HTR-8/SVneo (cell line): ENCODE measurements around the gene RNF135.
"Not testable (repeated sequence)": the region's sequence is repeated elsewhere in the genome, so short reads cannot be mapped to it uniquely, and the experiment has no call there.

Source experiments
- DNase-seq: peaks from one replicate; pipeline ENCODE4 v3.0.0; 2011; ENCODE audit warnings: low spot score, mixed read lengths; ENCODE audit not compliant: insufficient read length
- FAIRE-seq: peaks from 2 replicates; lab custom pipeline; 2011; peaks lifted over from hg19 to GRCh38; lab: Jason Lieb, UNC

The RNF135 gene

GRCh38 chr17:30954046-30954830 lies 16.6 kb upstream of the RNF135 start:
- FAIRE-seq: no peak
- DNase-seq: no peak

GRCh38 chr17:30956764-30957374 lies 14.0 kb upstream of the RNF135 start:
- FAIRE-seq: no peak
- no peak for DNase-seq

- DNase-seq (no peak), FAIRE-seq (no peak)
Measured at GRCh38 chr17:30957741-30958140, 13.1 kb upstream of the RNF135 start.

GRCh38 chr17:30958187-30958586 lies 12.7 kb upstream of the RNF135 start:
- DNase-seq: no peak
- FAIRE-seq: no peak

DNA sequence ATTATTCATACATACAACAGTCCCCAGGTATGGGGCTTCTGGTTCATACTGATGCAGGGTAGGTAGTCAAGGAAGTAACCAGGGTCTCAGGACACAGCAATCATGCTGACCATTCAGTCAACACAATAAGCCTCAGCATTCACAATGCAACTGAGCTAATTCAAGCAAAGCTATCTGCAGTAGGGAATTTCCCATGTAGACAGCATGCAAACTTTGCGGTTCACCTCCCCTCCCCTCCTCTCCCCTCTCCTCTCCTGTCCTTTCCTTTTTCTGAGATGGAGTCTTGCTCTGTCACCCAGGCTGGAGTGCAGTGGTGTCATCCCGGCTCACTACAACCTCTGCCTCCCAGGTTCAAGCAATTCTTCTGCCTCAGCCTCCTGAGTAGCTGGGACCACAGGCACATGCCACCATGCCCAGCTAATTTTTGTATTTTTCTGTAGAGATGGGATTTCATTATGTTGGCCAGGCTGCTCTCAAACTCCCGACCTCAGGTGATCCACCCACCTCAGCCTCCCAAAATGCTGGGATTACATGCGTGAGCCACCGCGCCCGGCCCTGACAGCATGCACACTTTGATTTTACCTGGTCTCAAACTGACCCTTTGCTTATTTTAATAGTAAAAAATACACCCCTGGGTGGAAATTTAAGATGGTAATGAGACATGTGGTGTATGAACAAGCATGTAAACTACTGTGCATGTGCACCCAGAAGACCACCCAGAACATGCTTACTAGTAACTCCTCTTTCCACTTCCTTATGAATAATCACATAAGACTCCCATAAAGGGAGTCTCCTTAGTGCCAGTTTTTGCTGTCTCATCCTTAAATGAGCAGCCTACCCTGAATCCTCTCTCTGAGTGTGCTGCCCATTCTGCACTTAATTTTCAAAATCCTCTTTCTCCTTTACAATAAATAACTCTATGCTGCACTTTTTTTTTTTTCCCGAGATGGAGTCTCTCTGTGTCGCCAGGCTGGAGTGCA lies 9.3 kb upstream of the RNF135 start:
- DNase-seq (no peak), FAIRE-seq (no peak)

- not testable (repeated sequence) for FAIRE-seq, DNase-seq
Measured at GRCh38 chr17:30964312-30964711, 6.5 kb upstream of the RNF135 start.

DNA sequence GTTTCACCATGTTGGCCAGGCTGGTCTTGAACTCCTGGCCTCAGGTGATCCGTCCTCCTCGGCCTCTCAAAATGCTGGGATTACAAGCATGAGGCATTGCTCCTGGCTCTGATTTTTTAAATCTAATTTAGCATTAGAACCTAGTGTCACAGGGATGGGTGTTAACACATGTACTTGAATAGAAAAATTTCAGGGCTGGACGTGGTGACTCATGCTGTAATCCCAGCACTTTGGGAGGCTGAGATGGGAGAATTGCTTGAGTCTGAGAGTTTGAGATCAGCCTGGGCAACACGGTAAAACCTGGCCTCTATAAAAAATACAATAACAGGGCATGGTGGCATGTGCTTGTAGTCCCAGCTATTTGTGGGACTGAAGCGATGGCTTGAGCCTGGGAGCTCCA lies 6.0 kb upstream of the RNF135 start:
- no peak for FAIRE-seq
- DNase-seq: peak; percentile 36

DNA sequence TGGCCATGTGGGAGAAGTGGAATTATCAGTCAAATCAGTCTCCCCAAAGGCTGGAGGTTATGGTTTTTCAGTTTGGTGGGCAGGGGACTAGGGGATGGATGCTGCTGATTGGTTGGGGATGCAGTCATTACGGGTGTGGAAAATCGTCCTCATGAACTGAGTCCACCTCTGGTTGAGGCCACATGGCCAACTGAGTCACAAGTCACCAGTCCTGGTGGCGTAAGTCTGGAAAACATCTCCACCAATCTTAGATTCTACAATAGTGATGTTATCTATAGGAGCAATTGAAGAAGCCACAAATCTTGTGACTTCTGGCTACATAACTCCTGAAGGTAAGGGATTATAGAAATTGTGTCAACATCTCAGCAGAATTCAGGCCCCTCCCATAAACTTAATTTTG lies 5.2 kb upstream of the RNF135 start:
- no peak for DNase-seq
- FAIRE-seq: no peak

DNA sequence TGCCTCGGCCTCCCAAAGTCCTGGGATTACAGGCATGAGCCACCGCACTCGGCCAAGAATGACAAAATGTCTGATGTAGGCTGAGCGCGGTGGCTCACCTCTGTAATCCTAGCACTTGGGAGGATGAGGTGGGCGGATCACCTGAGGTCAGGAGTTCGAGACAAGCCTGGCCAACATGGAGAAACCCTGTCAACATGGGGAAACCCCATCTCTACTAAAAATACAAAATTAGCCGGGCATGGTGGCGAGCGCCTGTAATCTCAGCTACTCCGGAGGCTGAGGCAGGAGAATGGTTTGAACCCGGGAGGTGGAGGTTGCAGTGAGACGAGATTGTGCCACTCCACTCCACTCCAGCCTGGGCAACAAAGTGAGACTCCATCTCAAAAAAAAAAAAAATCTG lies 2.9 kb upstream of the RNF135 start:
- DNase-seq, FAIRE-seq: not testable (repeated sequence)

- DNase-seq (no peak), FAIRE-seq (no peak)
Measured at GRCh38 chr17:30969989-30970830, 629 bp upstream of the RNF135 start.

DNA sequence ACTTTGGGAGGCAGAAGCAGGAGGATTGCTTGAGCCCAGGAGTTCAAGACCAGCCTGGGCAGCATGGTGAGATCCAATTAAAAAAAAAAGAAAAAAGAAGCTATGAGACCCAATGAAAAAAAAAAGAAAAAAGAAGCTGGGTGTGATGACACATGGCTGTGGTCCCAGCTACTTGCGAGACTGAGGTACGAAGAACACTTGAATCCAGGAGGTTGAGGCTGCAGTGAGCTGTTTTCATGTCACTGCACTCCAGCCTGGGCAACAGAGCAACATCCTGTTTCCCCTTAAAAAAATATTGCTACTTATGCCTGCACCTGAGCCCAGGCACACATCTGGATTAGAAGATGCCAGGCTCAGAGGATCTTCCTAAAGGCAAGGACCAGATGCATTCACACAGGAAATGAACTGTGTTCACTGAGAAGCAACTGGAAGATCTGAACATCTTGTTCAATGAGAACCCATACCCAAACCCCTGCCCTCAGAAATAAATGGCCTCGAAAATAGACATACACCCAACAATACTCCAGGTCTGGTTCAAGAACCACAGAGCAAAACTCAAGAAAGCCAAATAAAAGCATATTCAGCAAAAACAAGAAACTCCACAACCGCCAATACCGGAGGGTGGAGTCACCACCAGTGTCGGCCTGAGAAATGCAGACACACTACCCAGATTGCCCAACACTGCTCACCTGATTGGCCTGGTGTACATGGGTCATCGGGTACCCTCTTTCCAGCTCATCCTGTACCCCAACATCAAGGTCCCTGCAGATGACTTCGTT lies 4.4 kb downstream of the RNF135 start:
- FAIRE-seq (no peak), DNase-seq (no peak)

- FAIRE-seq, DNase-seq: not testable (repeated sequence)
Measured at GRCh38 chr17:30979919-30980318, 9.1 kb downstream of the RNF135 start.

DNA sequence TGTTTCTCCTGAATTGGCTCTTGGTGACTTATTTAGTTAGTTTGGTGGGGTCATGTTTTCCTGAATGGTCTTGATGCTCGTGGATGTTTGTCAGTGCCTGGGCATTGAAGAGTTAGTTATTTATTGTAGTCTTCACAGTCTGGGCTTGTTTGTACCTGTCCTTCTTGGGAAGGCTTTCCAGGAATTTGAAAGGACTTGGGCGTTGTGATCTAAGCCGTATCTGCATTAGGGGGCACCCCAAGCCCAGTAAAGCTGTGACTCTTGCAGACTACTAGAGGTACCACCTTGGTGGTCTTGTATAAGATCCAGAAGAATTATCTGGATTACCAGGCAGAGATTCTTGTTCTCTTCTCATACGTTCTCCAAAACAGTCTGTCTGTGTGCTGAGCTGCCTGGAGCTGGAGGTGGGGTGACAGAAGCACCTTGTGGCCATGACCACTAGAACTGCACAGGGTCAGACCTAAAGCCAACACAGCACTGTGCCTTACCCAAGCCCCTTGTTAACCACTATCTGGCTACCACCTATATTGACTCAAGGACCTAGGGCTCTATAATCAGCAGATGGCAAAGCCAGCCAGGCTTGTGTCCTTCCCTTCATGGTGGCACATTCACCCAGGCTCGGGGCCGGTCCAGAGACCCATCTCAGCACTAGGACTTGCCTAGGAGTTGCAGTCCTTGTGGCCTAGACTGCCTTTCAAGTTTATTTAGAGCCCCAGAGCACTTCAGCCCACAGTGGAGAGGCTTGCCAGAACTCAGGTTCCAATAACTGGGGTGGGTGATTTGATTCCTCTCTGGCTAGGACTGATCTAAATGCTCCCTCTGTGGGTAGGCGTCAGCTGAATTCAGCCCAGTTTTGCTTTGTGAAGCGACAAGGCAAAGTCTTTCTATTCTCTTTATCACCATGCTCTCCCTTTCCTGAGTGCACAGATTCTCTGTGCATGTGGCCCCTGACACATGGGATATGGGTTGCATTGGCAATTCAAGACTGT lies 11.0 kb downstream of the RNF135 start:
- no peak for DNase-seq
- no peak for FAIRE-seq

DNA sequence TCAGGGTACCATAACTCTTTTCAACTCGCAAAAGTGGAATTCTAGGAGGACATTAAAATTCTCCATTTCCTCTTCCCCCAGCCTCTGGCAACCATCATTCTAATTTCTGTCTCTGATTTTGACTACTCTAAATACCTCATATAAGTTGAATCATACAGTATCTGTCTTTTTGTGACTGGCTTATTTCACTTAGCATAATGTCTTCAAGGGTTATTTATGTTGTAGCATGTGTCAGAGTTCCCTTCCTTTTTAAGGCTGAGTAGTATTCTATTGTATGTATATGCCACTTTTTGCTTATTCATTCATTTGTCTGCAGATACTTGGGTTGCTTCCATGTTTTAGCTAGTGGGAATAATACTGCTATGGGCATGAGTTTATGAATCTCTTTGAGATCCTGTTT lies 12.0 kb downstream of the RNF135 start:
- no peak for FAIRE-seq
- DNase-seq: no peak

DNA sequence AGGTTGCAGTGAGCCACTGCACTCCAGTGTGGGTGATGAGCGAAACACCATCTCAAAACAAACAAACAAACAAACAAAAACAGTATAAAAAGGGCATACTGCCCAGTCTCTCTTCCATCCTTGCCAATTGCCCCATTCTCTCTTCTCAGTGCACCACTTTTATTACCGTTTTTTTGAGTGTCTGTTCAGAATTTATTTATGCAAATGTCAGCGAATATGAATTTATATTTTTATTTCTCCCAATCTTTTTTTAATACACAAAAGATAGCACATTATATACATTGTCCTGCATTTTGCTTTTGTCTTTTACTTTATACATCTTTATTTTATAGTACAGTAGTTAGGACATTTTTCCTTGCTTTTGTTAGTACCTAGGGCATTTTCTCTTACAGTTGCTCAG lies 19.6 kb downstream of the RNF135 start:
- FAIRE-seq: no peak

DNA sequence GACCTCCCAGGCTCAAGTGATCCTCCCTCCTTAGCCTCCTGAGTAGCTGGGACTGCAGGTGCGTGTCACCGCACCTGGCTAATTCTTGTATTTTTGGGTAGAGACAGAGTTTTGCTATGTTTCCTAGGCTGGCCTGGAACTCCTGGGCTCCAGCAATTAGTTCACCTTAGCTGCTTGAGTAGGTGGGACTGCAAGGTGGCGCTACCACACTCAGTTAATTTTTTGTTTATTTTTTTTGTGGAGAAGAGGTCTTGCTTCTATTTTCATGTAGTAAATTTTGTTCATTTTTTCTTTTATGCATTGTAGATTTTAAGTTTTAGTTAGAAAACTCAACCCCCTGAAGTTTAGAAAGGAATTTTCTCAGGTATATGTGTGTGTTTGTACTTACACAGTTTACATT lies 21.7 kb downstream of the RNF135 start:
- FAIRE-seq: no peak

More for the DNA sequence above, 19.6 kb downstream of the RNF135 start:
- no peak for DNase-seq

GRCh38 chr17:30995347-30995746 lies 24.5 kb downstream of the RNF135 start:
- DNase-seq (no peak), FAIRE-seq (peak; percentile 9)

More for the DNA sequence above, 21.7 kb downstream of the RNF135 start:
- DNase-seq: no peak

GRCh38 chr17:30996486-30996885 lies 25.6 kb downstream of the RNF135 start:
- DNase-seq (no peak), FAIRE-seq (no peak)
